ENCODE data around the gene SMC5. TPM values are rescaled to one million over a fixed set of nuclear protein-coding genes. Genes with fewer than 3 reads are reported as not detected.

Gene SMC5
- total RNA-seq, 1 donor from 2014 or later, result 27.8 TPM

Other genes with a start within 250 kb of the SMC5 start
- gene MAMDC2, start 215.1 kb upstream of the SMC5 start, total RNA-seq, result 38.9 TPM
- 40.9 TPM for gene KLF9, start 155.7 kb downstream of the SMC5 start, total RNA-seq